ENCODE results near the gene CMTM8.

Gene CMTM8

GRCh38 chr3:32334675-32335074, 96.2 kb downstream of the CMTM8 start:
- no peak for DNase-seq

- no peak for DNase-seq
These were observed 97.1 kb downstream of the CMTM8 start for GRCh38 chr3:32335365-32336112.

- no peak for DNase-seq
These were observed 97.6 kb downstream of the CMTM8 start for GRCh38 chr3:32336113-32336498.

GRCh38 chr3:32337505-32337904, 99.0 kb downstream of the CMTM8 start:
- DNase-seq, result no peak

GRCh38 chr3:32340039-32340438, 101.6 kb downstream of the CMTM8 start:
- DNase-seq, result peak in 4 of 51 donors; percentile 2 to 46 (median 3)

- DNase-seq, result peak in 6 of 51 donors; percentile 1 to 19 (median 1)
These were observed 102.3 kb downstream of the CMTM8 start for GRCh38 chr3:32340611-32341365.

- DNase-seq, result no peak
These were observed 109.1 kb downstream of the CMTM8 start for GRCh38 chr3:32347343-32348125.

- no peak for DNase-seq
These were observed 110.7 kb downstream of the CMTM8 start for GRCh38 chr3:32349184-32349583.

- no peak for DNase-seq
These were observed 114.1 kb downstream of the CMTM8 start for GRCh38 chr3:32352563-32352962.

- DNase-seq, result no peak
These were observed 114.9 kb downstream of the CMTM8 start for GRCh38 chr3:32353351-32353750.

- DNase-seq, result no peak
These were observed 115.9 kb downstream of the CMTM8 start for GRCh38 chr3:32354362-32354778.

GRCh38 chr3:32355751-32356291, 117.3 kb downstream of the CMTM8 start:
- no peak for DNase-seq

- DNase-seq, result no peak
These were observed 121.4 kb downstream of the CMTM8 start for GRCh38 chr3:32359766-32360492.

- DNase-seq, result no peak
These were observed 122.0 kb downstream of the CMTM8 start for GRCh38 chr3:32360493-32360827.

GRCh38 chr3:32366638-32367397, 128.3 kb downstream of the CMTM8 start:
- no peak for DNase-seq

GRCh38 chr3:32367442-32367841, 129.0 kb downstream of the CMTM8 start:
- no peak for DNase-seq

- no peak for DNase-seq
These were observed 133.2 kb downstream of the CMTM8 start for GRCh38 chr3:32371461-32372212.

GRCh38 chr3:32372213-32372490, 133.7 kb downstream of the CMTM8 start:
- DNase-seq, result no peak

- no peak for DNase-seq
These were observed 134.8 kb downstream of the CMTM8 start for GRCh38 chr3:32373276-32373675.

GRCh38 chr3:32373844-32374243, 135.4 kb downstream of the CMTM8 start:
- DNase-seq, result no peak
